Measurements from ENCODE around the gene EN2. TPM values are rescaled to one million over a fixed set of nuclear protein-coding genes. Genes with fewer than 3 reads are reported as not detected.

EN2 gene
- total RNA-seq, 1 donor from 2014 or later = not detected

DNA sequence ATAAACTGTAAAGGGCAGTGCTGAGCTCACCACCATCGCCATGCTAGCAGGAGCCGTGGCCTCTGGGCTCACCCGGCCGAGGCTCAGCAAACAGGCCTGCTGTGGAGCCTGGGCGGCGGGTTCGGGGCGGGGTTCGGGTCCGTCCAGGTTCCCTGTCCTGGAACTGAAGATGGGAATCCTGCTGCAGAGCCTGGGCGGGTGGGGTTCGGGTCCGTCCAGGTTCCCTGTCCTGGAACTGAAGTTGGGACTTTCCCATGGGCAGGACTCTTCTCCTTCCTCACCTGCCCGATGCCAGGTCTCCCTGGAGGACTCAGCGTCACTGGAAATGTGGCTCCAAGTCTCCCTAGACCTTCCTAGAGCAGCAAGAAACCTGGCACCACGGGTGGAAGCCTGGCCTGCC lies 36.6 kb downstream of the EN2 start:
- ATAC-seq (no peak), DNase-seq (no peak)
- intact Hi-C loops (cut with micrococcal nuclease) = no loop called here

DNA sequence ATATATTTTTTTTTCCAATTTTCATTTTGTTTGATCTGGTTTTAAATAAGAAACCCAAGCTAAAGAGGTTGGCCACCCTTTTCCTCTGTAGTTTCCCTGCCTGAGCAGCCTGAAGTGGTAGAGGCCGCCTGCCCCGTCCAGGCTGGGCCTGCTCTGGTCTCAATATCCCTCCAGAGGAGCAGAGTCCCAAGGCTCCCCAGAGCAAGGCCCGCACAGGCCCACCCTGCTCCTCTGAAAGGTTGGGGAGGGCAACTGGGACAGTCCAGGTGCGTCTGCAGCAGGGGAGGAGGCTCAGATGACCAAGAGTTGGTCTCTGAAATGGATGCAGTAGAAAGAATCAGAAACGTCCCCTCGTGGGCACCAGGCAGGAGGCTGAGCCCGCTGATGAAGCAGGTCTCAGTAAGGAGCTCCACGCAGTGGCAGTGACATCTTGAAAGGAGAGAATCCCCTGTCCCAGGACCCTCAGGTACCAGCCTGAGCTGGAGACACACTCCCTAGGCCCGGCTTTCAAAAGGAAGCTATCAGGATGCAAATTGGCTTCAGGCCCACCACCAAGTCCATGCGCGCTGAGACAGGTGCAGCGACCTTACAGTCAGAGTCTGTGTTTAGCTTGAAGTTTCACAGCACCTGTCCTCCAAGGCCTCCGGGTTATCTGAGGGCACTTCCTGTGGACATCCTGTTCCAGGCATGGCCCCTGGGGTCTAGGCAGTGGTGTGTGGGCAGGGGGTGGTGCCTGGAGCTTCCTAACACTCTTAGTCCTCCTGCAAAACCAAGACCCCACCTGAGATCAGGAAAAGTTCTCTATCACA lies 37.7 kb downstream of the EN2 start:
- ATAC-seq (no peak), DNase-seq (no peak)
- intact Hi-C loops (cut with micrococcal nuclease) = no loop called here

DNA sequence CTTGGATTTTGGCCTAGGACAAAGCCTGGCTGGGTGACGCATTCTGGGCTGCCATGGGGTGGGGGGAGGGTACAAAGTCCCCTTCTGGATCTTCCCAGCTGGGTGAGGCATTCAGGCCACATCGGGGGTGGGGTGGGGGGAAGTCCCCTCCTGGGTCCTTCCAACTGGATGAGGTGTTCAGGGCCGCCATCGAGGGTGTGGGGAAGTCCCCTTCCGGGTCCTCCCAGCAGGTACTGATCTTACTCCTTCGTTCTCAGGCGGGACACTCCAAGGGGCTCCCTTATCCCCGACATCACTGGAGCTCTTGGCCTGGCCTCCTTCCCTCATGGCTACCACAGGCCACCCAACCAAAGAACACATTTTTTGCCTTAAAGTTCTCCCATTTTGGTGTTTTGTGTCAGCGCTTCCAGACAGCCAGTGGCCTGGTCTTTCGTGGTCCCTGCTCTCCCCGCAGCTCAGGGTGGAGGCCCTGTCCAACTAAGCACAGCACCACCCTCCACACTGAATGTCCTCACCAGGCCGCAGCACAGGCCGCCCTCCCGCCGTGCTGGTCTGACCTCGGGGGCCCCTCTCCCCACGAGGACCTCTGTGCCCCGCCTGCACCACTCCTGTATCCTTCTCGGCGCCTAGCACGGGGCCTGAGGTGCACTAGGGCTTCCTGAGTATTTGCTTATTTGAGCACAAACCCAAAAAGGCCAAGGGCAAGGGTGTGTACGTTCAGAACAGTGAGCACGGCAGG lies 38.5 kb downstream of the EN2 start:
- intact Hi-C loops (cut with micrococcal nuclease) = no loop called here
- no peak for ATAC-seq
- no peak for DNase-seq

DNA sequence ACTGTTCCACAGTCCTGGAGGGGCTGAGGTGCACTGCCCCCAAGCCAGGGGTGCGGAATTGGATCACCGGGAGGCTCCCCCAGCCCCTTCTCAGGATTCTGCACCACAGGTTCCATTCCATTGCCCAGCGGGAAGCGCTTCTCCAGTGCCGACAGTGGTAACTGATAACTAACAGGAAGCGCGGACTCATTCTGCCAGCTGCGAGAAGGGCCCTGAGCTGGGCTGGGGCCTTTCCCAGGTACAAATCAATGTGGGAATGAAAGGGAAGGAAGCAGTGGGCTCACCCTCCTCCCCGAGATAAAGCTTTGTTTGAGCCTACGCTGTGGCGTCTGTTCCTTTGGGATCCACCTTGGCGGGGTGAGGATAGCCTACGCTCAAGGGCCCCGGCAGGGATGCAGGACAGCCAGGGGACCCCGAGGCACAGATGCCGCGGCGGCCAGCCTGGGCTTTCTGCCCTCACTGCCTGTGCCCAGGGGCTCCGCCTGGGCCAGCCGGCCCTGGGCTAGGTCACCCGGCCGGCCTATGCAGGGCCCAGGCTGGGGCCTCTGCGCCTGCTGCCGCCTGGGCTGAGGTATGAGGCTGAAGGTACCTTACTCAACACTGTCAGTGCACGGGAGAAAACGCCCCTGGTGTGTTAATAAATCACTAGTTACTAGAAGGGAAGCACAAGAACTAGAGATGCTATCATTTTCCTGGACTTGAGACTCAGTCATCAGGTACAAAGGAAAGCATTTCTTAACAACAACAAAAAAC lies 39.4 kb downstream of the EN2 start:
- DNase-seq (no peak), ATAC-seq (no peak)
- intact Hi-C loops (cut with micrococcal nuclease) = no loop called here

DNA sequence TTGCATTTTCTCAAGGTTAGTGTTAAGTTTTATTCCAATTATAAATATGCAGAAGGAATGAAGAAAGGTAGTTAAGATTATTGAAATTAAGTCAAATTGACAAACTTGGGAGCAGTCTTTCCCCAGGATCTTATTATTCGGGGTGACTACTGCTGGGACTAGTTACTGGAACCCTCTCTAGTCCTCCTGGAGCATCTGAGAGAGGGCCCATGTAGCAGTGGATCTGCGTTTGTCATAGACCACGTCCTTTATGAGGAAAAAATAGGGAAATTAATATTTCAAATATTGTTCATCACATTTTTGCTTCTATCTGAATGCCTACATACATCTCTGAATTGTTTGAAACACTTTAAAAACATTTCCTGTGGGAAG lies 47.5 kb downstream of the EN2 start:
- ATAC-seq = no peak
- intact Hi-C loops (cut with micrococcal nuclease) = no loop called here

DNA sequence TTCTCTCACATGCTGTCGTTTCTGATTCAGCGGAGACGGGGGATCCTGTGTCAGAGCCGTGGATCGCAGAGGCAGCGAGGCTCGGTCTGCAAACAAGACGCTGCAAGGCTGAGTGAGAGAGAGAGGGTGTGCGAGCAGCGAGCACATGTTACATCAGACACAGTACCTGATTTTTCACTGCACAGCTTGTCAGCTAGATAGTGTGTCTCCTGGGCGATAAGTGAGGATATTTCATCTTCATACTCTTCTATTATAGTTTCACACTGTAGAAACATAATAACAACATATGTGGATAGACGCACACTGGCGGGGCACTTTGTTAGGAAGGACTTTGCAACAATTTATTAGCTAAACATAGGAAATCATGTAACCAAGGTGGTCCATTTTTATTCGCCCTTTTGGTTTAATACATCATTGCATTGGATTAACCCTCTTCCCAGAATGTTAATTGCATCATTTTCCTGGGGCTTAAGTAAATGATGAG lies 49.0 kb downstream of the EN2 start:
- ATAC-seq = no peak
- intact Hi-C loops (cut with micrococcal nuclease) = no loop called here
- DNase-seq = no peak

More for the DNA sequence above, 47.5 kb downstream of the EN2 start:
- DNase-seq = no peak

DNA sequence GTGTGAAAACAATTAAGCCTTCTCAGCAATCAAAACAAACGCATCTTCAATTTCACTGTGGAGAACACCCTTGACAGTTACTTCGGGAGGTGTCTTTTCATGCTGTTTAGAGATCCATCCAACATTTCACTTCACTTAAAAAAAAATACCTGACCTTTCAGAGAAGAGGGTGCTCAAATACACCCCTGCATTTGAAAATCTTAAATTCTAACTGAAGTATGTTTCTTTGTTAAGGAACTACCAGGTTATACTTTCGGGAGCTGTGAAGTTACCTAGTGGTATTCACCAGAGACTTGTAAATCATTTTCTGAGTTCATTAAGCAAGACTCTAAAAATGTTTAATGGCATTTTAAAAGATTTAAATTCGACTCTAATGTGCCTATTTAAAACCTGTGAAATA lies 49.6 kb downstream of the EN2 start:
- DNase-seq = no peak
- no peak for ATAC-seq
- intact Hi-C loops (cut with micrococcal nuclease) = no loop called here

DNA sequence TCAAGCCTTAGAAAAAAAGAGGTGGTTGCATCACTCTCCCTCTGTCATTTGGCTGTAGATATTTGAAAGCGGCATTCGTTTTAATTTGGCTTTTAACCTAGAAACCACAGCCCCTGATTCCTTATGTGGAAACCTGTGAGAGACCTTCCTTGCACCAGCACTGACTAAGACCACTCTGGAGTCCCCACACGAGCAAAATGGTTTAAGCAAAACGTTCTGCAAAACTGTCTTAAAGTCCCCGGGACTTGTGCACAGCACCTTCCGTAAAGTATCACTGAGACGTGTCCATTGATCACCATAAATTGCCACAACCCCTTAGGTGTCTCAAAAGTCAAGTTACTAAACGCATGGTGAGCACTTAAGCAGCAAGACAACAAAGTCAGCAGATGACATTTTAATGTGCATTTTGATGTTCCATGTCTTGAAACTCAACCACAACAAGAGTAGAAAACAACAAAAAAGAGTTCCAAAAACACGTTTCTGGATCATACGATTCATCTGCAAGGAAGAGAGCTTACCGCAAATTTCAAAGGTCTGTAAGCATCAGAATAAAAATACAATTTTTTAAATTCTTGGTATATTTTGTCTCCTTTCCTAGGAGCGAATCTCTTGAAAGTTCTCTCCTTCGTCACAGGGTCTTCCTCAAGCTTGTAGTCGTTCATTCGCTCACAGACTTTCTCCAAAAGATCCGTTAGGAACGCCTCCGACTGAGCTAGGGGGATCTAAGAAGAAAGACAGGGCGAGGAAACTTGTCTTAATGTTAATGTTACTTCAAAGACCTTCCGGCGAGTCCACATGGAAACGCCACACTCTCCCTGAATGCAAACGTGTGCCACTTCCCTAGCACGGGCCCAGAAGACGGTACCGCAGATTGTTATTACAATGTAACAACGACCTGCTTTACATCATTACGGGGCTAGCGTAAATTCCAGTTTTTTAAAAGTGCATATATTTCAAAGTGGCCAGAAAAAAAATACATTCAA lies 50.7 kb downstream of the EN2 start:
- no peak for ATAC-seq
- no peak for DNase-seq
- intact Hi-C loops (cut with micrococcal nuclease) = no loop called here

DNA sequence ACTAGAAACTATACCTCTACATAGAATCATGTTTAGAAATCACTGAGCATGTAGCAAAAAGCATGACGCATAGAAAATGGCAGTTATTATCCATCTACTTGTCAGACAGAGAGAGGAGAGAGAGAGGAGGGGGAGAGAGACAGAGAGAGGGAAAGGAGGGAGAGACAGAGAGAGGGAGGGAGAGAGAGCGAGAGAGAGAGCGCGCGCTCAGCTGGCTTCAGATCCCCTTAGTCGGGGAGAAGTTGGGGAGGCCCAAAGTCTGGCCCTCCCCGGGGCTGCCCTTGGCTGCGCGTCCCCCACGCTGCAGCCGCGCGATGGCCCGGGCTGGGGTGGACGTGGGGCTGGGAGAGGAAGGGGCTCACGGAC lies 51.4 kb downstream of the EN2 start:
- intact Hi-C loops (cut with micrococcal nuclease) = no loop called here
- DNase-seq (no peak), ATAC-seq (no peak)

DNA sequence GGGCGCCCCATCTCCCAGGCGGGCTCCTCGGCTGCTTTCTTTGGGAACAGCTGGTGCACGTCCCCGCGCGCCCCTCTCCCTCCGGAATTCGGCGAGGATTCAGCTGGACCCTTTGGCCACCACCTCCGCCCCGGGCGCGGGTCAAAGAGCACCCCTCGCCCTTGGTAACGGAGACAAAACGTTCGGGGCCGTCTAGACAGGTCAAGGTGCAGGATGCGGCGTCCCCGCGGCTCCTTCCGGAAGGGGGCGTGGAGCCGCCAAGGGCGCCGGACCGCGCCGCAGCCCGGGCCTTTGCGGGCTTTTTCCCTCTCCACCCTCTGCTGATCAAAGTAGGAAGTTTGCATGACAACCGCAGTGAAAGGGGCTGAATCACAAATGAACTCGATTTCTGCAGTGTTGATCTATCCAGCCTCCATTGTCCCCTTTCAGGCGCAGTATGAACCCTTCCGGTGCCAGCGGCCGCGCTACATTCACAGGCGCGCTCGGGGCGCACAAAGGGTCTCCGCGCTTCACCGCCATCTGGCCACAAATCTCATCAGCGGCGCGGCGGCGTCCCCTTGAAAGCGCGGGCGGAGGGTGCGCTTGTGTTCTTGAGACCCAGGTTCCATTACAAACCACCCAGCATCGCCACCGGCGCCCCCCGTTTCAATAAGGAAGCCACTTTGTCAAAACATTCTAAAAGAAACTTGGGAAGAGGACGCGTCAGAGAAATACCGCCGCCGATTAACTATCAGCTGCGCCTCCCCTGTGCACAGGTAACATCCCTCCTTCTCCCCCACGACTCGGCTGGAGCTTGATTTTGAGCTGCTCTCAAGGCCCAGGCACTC lies 52.0 kb downstream of the EN2 start:
- no peak for DNase-seq
- intact Hi-C loops (cut with micrococcal nuclease) = no loop called here

DNA sequence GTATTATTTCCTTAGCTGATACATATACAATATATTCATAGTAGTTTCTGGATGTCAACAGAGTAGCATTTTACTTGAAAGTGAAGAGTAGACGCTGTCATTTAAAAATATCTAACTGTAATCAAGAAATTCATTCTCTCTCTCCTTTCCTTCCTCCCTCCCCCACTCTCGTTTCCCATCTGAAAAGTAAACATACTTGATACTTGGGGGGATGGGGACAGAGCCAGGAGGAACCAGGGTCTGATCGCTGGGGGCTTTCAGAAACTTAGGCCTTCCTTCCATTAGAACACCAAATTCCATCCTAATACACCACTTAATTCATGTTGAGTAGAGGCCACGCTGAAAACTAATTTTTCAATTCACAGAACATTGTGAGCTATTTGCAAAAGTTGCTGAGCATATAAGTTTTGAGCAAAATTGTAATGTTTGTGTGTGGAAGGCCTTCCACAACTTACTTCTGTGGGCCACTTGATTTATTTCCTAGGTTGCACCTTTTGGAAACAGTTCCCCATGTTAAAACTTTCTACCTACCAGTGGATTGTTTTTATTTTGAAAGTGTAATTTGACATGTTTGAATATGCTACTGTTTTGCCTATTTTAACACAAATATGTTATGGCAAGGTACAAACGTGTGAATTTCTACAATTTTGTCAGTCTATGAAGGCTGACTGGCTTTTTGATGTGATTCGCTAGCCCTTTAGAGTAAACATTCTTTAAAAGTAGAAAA lies 53.2 kb downstream of the EN2 start:
- intact Hi-C loops (cut with micrococcal nuclease) = no loop called here
- DNase-seq (no peak), ATAC-seq (no peak)

More for the DNA sequence above, 52.0 kb downstream of the EN2 start:
- no peak for ATAC-seq

DNA sequence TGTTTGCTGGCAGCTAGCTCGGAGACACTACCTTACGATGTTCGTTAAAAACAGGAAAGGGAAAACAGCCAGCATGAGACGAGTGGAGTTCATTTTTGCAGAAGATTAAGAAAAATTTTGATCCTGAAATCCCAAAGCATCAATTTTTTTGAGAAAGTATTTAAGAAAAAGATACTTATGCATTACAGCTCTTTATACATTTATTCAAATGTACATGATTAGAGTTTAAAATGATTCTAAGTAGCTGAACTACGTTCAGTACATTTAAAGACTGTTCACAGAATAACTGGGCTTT lies 53.7 kb downstream of the EN2 start:
- DNase-seq = no peak
- no peak for ATAC-seq
- intact Hi-C loops (cut with micrococcal nuclease) = no loop called here

DNA sequence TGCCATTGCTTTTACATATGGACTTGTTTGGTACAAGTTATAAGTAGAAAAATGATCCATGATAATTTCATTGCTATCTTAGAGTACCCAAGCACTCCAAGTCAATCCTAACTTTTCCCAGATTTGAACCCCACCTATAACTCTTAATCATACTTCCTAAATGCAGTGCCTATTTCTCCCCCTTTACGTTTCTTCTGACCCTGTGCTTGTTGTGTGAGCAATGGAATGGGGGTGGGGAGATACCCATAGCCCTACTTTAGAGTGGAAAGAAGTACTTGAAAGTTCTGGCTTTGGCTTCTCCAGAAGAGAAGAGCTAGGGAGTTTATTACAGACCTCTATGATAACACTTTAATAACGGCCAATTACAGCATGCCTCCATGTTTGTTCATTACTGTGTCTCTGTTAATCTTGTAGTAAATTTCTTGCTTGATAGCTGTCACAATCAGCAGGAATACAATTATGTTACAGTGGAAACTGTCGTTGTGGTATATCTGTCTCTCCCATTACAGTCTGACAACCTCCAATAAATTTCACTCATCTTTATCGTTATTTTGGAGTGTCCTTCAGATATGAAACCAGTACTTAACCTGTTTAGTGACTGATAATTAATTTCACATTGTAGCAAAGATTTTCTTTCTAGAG lies 54.4 kb downstream of the EN2 start:
- intact Hi-C loops (cut with micrococcal nuclease) = no loop called here
- ATAC-seq (no peak), DNase-seq (no peak)

DNA sequence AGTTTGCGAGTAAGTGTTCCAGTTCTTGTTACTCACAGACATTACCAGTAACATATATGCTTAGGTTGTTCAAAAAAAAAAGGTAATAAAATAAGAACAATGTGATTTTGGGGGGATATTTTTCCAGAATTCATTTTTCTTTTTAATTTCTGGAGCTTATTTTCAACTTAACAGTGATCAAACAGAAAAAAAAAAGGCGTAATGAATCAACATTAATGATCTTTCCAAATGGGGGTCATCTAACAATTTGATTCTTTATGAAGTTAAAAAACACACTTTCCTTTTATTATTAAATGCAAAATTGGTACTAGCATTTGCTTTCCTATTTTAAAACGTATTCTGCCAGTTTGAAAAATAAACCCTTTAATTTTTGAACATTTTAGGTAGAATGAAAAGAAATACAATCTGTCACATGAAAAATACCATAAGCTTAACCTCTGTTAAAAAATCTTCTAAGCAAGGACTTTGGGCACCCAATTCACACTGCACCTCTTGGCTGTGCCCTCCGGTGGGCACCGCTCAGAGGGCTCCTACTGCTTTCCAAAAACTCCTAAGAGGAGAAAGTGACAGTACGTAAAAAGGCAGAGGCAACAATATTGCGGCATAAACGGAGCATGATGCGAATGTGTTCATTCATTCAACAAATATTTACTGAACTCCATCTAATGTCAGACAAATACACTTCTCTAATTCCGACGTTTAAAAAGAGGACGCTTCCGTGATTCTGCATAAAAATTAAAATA lies 55.8 kb downstream of the EN2 start:
- intact Hi-C loops (cut with micrococcal nuclease) = no loop called here
- ATAC-seq (no peak), DNase-seq (no peak)

DNA sequence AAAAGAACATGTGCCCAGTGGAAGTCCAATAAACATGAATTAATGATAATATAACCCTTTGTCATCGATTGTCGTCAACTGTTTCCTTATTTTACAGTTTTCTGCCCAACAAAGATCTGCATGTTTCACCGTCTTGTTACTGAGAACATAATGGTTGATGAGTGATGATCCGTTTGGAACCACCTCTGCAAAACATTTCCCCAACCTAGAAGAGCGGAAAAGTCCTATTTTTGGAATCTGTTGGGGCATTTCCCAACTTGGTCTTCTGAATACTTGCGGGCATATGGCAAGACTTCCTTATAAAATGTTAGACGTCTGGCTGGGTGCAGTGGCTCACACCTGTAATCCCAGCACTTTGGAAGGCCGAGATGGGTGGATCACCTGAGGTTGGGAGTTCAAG lies 56.4 kb downstream of the EN2 start:
- intact Hi-C loops (cut with micrococcal nuclease) = no loop called here
- DNase-seq = no peak
- no peak for ATAC-seq
